GM21360 (cell line): Measurements from ENCODE around the gene FIG4.
A peak's percentile ranks its signal among the peaks of the same experiment; 100 is the strongest.
"Not testable (repeated sequence)": the region's sequence is repeated elsewhere in the genome, so short reads cannot be mapped to it uniquely, and the experiment has no call there.

ENCODE experiments used
- ATAC-seq: cut with Tn5 transposase; IDR thresholded peaks from one replicate; pipeline ENCODE4 v1.9.1; 2021; ENCODE audit warnings: mild to moderate bottlenecking, moderate library complexity; ENCODE audit not compliant: unreplicated experiment

FIG4 gene

DNA sequence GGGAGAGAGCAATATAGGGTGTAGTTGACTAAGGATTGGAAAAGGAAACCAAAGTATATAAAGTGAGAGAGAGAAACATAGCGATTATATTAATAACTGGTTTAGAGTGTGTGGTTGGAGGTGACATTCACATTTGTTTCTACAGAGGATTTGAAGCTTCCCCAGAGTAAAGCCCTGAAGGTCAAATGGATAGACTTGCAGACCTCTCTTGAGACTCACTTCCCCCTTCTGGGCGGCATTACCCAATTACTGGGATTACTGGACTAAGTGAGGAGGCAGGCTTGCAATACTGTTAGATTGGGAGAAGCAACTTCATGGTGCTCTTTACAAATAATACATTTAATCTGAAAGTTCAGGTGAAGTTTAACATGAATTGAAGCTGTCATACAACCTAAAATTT, 10.7 kb downstream of the FIG4 start:
- no peak for ATAC-seq

DNA sequence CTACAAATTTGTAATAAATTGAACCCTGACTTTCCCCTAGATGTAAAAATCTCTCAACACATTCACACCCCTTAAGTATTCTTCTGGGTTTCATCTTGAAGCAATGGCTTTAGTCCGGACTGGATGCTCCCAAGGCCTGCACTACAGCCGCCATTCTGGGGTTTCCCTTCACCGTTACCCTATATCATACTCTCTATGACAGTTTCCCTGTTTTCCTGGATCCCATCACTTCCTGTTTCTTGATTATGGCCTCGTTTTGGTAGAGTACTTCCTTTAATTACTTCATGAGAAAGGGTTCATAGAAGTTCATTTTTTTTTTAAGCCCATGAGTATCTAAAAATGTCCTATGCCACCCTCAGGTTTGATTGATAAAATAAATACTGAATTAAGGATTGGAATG, 11.7 kb downstream of the FIG4 start:
- no peak for ATAC-seq

- peak; percentile 94 for ATAC-seq
These were observed 14.2 kb downstream of the FIG4 start for GRCh38 chr6:109705258-109705657.

DNA sequence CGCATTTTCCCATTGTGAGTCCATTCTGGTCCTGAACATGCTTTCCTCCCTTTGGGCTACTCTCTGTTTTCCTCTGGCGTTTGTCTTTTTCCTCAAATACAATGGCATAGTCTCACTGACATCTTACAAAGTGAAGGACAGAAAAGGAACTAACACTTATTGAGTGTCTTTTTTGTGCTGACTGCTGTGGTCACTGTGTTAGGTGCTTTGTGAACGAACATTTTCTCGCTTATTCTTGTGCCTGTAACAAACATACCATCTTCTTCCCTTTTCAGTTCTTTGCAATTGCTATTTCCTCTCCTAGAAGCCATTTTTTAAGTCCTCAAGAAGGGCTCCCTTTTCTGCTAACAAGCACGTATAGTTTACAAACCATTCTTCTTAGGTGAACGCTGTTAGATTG, 15.4 kb downstream of the FIG4 start:
- ATAC-seq = no peak

GRCh38 chr6:109708099-109708498, 17.0 kb downstream of the FIG4 start:
- not testable (repeated sequence) for ATAC-seq

DNA sequence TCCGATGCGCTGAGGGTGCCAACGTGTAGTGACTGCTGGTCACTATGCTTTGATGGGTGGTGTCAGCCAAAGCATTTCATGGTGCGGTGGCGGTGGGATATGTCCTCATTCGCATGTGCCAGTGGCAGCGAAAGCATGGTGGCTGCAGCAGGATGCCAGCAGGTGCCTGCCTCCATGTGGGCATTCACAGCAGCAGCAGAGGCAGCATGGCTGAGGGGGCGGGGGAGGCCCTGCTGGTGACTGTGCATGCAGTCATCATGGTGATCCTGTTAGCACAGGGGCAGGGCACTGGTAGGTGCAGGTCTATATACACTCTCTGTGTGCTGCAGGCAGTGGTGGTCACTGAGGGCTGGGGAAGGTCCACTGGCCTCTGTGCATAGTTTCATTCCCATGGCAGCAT, 22.0 kb downstream of the FIG4 start:
- no peak for ATAC-seq

DNA sequence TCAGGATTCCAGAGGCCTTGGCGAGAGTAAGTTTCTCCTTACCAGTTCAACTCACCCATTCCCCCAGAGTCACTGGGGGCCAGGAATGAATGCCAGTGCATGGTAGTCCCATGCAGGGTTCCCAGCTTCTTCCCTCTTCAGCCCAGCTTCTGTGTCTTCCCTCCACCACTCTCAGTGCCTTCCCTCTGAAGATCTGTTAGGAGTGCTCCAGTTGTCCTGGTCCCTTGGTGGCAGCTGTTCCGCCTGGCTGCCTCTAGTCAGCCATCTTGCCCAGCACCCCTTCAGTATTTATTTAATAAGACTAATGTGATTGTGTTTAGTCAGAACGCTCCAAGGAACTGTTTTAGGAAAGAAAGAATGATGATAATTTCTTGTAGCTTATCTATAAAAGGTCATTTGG, 23.1 kb downstream of the FIG4 start:
- no peak for ATAC-seq

DNA sequence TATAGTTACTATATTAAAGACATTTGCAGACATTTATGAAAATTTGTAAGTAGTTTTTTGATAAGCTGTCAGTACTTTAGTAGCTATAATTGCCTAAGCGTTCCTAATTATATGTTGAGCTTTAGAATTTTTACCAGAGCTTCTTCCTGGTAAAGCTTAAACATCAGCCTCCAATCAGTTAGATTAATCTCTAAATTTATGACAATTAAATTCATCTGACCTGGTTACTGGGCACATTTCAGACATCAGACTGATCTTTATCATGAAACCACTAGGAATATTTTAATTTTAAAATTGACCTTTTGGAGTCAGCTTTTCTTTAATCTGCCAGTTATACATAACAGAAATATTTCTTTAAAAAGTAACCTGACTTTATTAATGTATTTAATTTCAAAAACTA, 23.5 kb downstream of the FIG4 start:
- ATAC-seq = no peak

DNA sequence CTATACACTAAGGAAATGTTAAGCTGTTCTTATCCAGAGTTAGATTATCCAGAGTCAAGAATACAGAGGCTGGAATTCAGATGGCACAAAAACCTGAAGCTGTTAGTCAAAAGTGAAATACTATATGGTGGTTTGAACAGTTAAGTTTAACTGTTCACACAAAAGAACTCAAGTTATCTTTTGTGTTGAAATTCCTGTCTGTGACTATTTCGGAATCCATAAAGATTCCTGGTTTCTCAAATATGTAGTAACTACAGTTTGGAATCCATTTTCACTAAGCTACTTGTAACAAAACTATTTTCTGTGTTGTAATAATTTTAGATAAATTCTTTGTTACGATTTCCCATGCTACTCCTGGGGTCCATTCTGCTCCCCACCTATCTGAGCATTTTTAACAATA, 24.5 kb downstream of the FIG4 start:
- ATAC-seq = no peak

DNA sequence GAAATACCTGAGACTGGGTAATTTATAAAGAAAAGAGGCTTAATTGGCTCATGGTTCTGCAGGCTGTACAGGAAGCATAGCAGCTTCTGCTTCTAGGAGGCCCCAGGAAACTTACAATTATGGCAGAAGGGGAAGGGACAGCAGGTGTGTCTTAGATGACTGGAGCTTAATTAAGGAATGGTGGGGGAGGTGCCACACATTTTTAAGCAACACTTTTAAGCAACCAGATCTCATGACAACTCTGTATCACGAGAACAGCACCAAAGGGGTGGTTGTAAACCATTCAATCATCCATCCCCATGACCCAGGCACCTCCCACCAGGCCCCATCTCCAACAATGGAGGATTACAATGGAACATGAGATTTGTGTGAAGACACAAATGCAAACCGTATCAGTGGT, 26.9 kb downstream of the FIG4 start:
- no peak for ATAC-seq

DNA sequence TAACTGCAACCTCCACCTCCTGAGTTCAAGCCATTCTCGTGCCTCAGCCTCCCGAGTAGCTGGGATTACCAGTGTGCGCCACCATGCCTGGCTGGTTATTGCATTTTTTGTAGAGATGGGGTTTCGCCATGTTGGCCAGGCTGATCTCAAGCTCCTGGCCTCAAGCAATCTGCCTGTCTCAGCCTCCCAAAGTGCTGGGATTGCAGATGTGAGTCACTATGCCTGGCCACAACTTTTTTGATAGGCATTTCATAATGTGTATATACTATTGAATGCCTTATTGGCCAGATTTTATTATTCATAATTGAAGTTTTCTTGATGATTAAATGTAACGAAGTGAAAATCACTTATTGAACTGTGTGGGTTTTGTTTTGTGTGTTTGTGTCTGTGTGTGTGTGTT, 27.9 kb downstream of the FIG4 start:
- ATAC-seq = no peak

- no peak for ATAC-seq
These were observed 29.2 kb downstream of the FIG4 start for GRCh38 chr6:109720311-109720710.

DNA sequence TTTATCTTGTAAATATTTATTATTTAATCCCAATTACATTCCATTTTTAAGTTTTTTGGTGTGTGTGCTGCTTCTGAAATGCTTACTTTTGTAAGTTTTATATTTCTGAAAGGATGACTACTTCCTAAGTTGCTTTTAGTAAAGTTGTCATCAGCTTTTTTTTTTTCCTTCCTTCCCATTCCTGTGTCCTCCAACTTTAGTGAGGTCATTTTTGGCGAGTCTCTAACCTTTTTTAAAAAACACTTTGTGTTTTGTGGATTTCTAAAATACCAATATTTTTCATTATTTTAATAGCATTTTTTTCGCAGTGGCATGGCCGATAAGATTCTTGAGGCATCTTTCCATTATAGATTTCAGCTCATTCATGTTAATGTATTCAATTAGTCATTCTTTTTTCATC, 30.9 kb downstream of the FIG4 start:
- no peak for ATAC-seq

- ATAC-seq = no peak
These were observed 31.6 kb downstream of the FIG4 start for GRCh38 chr6:109722564-109723254.

GRCh38 chr6:109725250-109725649, 34.2 kb downstream of the FIG4 start:
- not testable (repeated sequence) for ATAC-seq

DNA sequence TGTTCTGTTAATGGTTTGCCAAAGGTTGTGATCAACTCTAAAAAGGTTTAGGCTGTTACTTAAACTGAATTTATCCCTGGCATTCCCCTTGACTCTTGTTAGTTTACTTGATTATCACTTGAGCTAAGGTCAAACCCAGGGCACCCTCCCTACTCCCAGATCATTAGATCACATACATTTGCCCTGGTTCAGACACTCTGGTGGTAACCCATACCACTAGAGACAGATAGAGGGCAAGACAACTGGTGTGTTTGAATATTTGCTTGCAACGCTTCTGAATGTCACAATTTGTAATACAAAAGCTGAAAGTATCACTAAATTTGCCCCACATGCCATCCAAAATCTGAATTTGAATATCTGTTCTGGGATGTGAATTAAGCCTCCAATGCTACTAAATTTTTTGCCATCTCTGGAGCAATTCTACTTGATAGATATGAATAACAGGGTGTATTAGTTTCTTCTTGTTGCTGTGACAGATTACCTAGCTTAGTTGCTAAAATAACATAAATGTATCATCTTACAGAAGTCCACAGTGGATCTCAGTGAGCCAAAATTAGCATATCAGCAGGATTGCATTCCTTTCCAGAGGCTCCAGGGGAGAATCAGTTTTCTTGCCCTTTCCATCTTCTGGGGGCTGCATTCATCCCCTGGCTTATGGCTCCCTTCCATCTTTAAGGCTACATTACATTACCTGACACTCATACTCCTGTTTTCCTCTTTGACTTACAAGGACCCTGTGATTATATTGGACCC, 45.4 kb downstream of the FIG4 start:
- ATAC-seq = no peak

DNA sequence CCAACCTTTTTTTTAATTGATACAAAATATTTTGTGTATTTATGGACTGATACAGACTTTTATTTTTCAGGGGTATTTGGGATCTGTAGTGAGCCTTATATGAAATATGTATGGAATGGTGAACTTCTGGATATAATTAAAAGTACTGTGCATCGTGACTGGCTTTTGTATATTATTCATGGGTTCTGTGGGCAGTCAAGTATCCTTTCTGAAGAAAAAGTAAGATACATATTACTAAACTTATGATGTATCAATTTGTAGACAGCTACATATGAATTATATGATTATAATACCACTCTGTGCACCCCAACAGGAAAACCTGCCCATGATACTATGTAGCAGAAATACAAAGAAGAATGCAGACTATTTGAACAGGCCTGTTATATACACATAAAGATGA, 47.2 kb downstream of the FIG4 start:
- ATAC-seq = no peak

- ATAC-seq = no peak
These were observed 47.6 kb downstream of the FIG4 start for GRCh38 chr6:109738667-109739066.

DNA sequence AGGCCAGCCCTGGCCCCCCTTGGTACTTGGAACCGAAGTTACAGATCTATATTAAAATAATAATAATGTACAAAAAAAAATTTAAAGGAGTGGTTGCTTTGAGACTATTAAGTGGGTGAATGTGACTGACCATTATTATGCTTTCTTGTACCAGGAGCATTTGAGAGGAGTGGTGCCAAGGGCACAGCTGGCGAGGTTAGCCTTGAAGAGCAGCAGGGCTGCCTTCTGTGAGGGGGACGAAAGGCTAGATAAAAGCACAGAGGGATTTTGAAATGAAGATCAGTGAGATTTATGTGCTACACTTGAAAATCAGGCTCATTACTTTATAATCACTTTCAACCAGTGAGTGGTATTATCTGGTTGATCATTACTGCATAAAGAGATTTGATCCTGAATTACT, 48.6 kb downstream of the FIG4 start:
- ATAC-seq = no peak

DNA sequence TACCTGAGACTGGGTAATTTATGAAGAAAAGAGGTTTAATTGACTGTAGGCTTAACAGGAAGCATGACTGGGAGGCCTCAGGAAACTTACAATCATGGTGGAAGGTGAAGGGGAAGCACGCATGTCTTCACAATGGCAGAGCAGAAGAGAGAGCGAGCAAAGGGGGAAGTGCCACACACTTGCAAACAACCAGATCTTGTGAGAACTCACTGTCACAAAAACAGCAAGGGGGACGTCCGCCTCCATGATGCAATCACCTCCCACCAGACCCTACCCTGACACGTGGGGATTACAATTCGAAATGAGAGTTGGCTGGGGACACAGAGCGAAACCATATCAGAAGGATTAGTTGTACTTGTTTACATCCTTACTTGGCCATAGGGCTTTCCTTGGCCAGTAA, 49.7 kb downstream of the FIG4 start:
- no peak for ATAC-seq

DNA sequence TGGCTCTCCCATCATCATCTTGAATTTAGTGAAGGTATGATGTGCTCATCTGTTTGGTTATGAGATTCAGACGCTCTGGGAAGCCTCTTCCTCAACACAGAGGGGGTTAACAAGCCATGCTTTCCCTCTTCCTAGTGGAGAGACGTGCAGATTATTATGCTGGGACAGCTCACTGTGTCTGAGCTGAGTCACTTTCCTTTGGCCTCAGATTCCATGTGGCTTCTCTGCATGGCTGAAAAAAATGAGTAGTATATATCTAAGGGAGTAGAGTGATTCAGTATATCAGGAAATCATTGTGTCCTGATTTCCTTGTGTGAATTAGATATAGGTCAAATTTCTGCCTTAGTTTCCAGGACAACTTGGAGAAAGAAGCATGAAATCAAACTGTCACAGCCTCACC, 52.6 kb downstream of the FIG4 start:
- ATAC-seq = no peak

GRCh38 chr6:109744779-109745178, 53.7 kb downstream of the FIG4 start:
- not testable (repeated sequence) for ATAC-seq

DNA sequence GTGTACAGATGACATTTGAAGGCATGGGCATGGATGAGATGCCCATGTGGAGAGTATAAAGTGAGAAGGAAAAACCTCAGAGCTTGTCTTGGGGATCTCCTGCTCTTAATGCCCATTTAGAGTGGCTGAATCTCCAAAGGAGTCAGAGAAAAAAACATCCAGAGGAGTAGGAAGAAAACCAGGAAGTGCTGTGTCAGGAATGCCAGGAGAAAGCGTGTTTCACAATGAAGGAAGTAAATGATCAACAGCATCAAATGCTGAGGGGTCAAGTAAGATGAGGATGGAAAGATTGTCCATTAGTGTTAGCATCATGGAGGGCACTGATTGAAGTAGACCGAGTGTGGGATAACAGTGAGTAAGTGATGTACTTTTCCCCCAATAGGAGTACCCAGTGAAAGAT, 56.1 kb downstream of the FIG4 start:
- ATAC-seq = no peak
